ENCODE data around the gene KSR2.

DNA sequence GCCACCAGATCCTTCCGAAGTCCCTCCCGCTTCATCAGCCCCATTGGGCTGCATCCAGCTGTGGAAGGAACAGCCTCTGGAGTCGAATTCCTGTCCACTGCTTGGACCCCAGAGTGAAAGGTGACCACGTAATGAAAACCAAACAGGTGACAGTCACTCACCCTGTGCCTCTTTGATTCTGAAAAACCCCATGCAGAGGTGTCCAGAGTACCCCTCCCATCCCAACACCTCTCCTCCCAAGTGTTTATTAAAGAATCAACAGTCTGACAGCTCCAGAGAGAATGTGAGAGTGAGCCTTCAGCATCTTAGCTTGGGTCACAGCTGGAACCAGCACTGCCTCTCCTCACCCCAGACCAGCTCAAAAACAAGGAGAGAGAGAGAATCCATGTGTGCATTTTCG lies 428.8 kb downstream of the KSR2 start:
- TF ChIP-seq, protein P1, sequence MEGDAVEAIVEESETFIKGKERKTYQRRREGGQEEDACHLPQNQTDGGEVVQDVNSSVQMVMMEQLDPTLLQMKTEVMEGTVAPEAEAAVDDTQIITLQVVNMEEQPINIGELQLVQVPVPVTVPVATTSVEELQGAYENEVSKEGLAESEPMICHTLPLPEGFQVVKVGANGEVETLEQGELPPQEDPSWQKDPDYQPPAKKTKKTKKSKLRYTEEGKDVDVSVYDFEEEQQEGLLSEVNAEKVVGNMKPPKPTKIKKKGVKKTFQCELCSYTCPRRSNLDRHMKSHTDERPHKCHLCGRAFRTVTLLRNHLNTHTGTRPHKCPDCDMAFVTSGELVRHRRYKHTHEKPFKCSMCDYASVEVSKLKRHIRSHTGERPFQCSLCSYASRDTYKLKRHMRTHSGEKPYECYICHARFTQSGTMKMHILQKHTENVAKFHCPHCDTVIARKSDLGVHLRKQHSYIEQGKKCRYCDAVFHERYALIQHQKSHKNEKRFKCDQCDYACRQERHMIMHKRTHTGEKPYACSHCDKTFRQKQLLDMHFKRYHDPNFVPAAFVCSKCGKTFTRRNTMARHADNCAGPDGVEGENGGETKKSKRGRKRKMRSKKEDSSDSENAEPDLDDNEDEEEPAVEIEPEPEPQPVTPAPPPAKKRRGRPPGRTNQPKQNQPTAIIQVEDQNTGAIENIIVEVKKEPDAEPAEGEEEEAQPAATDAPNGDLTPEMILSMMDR (IDR thresholded peaks at IDR 0.05): no peak
- no peak for TF ChIP-seq POLR2A (IDR thresholded peaks at IDR 0.05)
